ENCODE data around the gene SELENON. TPM values are rescaled to one million over a fixed set of nuclear protein-coding genes. Genes with fewer than 3 reads are reported as not detected.

The SELENON gene
- total RNA-seq, 1 donor: 23.7 TPM

DNA sequence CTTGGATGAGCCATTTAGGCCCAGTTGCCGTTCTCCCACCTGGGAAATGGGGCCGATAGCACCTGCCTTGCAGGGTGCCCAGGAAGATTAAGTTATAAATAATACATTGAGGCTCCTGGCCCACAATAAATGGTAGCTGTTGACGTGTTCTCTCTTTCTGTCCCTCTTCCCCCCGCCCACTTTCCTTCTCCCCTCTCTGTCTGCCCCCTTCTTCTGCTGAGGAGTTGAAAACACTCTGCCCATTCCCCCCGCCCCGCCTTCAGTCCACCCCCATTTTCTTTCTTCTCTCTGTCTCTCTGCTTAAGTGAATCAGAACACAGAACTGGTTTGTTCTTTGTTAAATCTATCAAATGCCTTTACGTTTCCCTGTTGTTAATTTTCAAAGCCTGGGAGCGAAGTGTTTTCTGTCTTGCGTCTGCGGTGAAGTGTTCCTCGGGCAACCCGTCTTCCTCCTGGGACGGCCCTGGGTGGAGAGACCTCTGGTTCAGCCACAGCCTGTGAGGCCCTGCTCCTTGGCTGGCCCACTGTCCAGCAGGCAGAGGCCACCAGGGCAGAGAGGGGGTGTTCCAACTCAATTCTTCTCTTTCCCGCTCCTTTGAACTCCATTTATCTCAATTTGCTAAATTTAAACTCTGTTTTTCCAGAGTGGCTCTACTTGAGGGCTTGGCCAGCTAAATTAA is 29.3 kb upstream of the SELENON start:
- TF ChIP-seq, protein P1, sequence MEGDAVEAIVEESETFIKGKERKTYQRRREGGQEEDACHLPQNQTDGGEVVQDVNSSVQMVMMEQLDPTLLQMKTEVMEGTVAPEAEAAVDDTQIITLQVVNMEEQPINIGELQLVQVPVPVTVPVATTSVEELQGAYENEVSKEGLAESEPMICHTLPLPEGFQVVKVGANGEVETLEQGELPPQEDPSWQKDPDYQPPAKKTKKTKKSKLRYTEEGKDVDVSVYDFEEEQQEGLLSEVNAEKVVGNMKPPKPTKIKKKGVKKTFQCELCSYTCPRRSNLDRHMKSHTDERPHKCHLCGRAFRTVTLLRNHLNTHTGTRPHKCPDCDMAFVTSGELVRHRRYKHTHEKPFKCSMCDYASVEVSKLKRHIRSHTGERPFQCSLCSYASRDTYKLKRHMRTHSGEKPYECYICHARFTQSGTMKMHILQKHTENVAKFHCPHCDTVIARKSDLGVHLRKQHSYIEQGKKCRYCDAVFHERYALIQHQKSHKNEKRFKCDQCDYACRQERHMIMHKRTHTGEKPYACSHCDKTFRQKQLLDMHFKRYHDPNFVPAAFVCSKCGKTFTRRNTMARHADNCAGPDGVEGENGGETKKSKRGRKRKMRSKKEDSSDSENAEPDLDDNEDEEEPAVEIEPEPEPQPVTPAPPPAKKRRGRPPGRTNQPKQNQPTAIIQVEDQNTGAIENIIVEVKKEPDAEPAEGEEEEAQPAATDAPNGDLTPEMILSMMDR (IDR thresholded peaks at IDR 0.05; ENCODE audit: insufficient read depth, low read depth, low read length): no peak
- no peak overlapping the region for H3K4me3 ChIP-seq (ENCODE audit: low read depth, low read length)
- no peak for DNase-seq (ENCODE audit: low read depth)

DNA sequence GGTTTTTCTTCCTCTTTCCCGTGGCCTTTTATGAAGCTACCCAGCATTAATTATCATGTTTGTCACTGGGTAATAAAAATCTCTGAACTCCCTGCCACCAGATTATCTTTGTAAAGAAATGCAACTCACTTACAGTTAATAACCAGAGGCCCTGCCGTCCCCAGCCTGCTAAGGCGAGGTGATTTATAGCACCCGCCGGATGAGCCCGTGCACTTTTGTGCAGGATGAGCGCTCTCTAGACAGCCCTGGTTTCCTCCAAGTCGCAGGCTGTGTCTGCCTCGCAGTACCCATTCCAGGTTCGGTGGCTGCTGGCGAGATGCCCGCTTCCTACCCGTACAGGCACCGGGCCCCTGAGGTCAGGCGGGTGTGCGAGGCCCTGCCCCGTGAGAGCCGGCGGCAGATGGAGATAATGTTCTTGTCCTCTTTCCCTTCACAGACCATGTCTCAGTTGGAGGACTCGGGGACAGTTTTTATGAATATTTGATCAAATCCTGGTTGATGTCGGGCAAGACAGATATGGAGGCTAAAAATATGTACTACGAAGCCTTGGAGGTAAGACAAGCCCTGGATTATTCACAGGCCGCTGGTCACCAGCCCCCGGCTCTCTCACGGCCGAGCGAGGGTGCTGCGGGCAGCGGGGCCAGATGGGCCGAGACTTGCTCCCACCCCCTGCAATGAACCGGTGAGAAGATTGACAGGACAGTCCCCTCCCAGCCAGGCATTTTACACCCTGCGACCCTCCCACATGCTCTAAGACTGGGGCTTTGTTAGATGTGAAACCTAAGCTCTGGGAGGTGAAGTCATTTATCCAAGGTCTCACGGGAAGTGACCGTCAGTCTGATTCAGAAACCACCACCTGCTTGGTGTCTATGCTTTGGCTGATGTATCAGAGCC is 28.5 kb upstream of the SELENON start:
- TF ChIP-seq, protein P1 (IDR thresholded peaks at IDR 0.05; ENCODE audit: insufficient read depth, low read depth, low read length): no peak
- no peak overlapping the region for H3K4me3 ChIP-seq (ENCODE audit: low read depth, low read length)
- DNase-seq (ENCODE audit: low read depth): peak; percentile 66

DNA sequence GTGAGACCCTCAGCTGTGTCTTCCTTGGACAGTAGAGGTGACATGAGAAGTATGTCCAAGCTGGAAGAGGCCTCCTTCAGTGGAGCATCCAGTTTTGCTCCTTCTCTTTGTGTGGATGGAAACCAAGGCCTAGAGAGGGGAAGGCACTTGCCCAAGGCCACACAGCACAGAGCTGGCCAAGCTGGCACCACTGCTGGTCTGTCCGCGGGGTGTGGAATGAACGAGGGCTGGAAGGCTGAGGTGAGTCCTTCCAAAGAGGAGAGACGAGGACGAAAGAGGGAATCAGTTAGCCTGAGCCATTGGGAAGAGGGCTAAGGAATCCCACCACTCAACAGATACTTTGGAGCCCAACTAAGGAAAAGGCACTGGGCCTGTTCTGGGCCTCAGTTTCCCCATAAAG is 27.8 kb upstream of the SELENON start:
- no peak overlapping the region for H3K4me3 ChIP-seq (ENCODE audit: low read depth, low read length)
- no peak for DNase-seq (ENCODE audit: low read depth)
- TF ChIP-seq, protein P1 (IDR thresholded peaks at IDR 0.05; ENCODE audit: insufficient read depth, low read depth, low read length): no peak

DNA sequence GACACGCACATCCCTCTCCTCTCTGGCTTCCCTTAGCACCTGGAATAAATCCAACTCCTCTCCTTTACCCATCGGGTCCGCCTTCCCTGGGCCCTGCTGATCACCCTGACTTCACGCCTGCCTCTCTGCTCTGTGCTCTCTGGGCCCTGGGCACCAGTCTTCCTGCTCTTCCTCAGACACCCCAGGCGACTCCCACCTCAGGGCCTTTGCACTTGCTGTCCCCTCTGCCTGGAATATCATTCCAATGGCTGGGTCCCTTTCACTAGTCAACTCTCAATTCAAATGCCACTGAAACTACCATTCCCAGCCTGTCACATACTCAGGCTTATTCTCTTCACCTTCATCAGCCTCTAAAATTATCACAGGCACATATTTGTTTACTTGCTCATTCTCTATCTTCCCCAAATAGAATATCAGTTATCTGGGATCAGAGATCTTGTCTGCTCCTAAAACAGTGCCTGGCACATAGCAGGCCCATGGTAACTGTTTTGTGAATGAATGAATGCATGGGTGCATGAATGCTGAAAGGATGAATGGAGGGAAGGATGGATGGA is 27.2 kb upstream of the SELENON start:
- TF ChIP-seq, protein P1 (IDR thresholded peaks at IDR 0.05; ENCODE audit: insufficient read depth, low read depth, low read length): no peak
- no peak overlapping the region for H3K4me3 ChIP-seq (ENCODE audit: low read depth, low read length)
- DNase-seq (ENCODE audit: low read depth): no peak

DNA sequence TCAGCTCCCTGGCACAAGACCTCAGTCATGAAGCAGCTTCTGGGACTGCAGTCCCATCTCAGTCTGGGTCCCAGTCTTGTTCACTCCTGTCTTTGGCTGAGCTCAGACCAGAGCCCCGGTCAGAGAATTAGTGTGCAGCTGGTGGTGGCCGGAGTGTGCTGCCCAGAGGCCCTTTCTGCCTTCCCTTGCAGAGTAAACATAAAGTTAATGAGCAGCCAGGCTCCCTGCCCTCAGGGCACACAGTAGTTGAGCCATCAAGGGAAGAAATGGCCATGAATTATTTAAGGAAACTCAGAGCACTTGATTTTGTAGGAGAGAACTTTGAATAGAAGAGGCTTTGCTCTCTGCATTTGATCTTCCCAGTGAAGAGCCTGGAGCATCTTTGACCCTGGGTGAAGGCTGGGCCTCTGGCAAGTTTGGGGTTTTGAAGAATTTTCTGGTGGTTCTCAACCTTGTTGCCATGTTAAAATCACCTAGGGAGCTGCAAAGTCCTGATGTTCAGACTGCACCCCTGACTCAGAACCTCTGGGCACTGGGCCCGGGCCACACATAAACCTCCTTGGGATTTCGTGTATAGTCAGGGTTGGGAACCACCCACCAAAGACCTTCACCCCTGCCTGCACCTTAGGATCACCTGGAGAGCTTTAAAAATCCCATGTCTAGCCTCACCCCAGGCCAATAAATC is 26.4 kb upstream of the SELENON start:
- DNase-seq (ENCODE audit: low read depth): peak; percentile 40

More for the DNA sequence above, 26.4 kb upstream of the SELENON start:
- H3K4me3 ChIP-seq (ENCODE audit: low read depth, low read length): no peak overlapping the region
- TF ChIP-seq, protein P1 (IDR thresholded peaks at IDR 0.05; ENCODE audit: insufficient read depth, low read depth, low read length): no peak

All from fibroblast of villous mesenchyme (primary cell).